Middle frontal gyrus (tissue), 1 donor: ENCODE measurements around the gene RNLS.

Experiments
- DNase-seq: peaks from one replicate; pipeline ENCODE4 v3.0.0-alpha.2; 2015; ENCODE audit warnings: low spot score; ENCODE audit errors: extremely low spot score

The RNLS gene

DNA sequence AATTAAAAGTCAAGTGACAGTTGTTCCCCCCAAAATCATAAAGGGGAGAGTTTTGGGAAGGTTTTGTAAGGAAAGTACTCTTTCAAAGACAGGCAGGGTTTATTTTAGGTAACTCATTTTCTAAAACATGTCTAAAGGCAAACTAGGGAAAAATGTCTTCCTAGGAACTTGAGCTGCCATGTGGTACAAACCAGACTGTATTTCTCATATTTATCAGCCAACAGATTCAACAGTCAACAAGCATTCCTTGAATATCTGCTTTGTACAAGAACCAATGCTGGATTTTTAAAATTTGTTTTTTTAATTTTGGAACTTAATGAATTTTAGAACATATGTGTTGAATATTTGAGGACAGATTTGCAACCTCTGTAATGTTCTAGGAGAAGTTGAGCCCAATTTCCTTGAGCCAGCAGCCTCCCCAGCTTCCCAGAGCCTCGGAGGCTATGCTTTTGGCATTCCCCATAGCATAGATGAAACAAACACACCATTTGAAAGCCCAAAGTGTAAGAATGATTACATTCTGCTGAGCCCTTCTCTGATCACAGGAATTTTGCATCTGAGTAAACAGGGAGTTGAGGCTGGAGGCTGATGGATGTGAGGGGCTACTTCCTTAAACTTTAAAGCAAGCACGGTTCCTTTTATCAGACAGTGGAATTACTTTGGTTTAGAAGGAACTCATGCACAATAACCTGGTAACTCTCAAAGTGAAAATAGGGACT is 345.1 kb downstream of the RNLS start:
- no peak for DNase-seq

DNA sequence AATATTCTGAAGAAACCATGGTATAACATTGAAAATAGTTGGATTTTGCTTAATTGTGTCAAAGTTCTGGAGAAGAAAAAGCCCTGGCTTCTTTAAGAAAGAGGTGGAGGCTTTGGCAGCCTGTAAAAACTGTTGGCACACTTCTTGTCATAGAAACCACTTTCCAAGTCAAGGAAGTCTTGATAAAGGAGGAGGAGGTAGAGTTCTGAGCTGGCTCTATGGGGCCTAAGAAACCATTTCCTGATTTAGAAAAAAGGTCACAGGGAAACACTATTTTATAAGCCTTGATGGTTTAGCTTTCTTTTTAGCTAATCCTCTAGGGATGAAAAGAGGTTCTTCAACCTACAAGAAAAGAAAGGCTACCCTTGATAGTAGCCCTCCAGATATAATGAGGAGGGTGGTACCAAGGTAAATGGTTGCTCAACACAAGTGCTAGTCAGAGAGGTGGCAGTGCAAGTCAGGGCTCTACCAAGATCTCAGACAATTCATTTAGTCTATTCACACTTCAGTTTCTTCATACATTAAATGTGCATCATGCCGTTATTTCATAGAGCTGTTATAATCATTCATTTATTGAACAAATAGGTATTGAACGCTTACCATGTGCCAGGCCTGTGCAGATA is 346.9 kb downstream of the RNLS start:
- no peak for DNase-seq

GRCh38 chr10:88234297-88234696 is 348.8 kb downstream of the RNLS start:
- DNase-seq, result no peak

GRCh38 chr10:88233870-88234269 is 349.2 kb downstream of the RNLS start:
- no peak for DNase-seq

- DNase-seq, result no peak
Measured at GRCh38 chr10:88232983-88233543, 350.1 kb downstream of the RNLS start.

GRCh38 chr10:88232029-88232895 is 350.9 kb downstream of the RNLS start:
- no peak for DNase-seq

DNA sequence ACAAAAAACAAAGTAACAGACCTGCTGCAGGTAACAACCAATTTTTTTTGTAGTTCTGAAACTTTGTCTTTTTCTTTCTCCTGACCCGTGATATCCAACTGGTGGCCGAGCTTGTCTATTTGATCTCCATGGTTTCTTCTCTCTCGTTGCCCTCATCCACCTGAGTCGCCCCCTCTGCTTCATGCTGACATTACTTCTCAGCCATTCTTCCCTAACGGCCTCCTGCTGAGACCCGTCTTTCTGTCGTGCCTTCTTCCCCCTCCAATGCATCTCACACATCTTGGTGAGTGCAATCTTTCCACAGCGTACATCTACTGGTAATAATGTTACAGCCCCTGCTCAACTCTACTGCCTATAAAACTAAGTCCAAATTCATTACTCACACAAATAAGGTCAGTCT is 352.9 kb downstream of the RNLS start:
- DNase-seq, result no peak

DNA sequence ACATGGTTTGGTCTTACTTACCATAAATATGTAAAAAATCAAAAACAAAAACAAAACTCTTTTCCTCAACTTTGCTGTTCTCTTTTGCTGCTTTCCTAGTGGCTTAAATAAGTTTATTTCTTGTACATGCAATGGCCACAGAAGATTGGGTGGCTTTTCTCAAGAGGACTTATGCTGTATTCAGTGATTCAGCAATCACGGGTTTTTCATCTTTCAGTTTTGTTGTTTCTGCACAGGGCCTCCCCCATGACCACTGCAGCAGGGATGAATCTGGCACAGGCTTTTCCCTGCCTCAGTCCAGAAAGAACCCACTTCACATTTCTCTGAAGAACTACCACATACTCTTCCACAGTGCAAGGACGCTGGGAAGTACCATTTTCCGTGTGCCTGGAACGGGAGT is 355.0 kb downstream of the RNLS start:
- DNase-seq, result no peak

- DNase-seq, result no peak
Measured at GRCh38 chr10:88227342-88228018, 355.6 kb downstream of the RNLS start.

- no peak for DNase-seq
Measured at GRCh38 chr10:88226891-88227290, 356.2 kb downstream of the RNLS start.

GRCh38 chr10:88226071-88226659 is 357.0 kb downstream of the RNLS start:
- DNase-seq, result no peak
